ENCODE measurements around the gene EIPR1.

EIPR1 gene

DNA sequence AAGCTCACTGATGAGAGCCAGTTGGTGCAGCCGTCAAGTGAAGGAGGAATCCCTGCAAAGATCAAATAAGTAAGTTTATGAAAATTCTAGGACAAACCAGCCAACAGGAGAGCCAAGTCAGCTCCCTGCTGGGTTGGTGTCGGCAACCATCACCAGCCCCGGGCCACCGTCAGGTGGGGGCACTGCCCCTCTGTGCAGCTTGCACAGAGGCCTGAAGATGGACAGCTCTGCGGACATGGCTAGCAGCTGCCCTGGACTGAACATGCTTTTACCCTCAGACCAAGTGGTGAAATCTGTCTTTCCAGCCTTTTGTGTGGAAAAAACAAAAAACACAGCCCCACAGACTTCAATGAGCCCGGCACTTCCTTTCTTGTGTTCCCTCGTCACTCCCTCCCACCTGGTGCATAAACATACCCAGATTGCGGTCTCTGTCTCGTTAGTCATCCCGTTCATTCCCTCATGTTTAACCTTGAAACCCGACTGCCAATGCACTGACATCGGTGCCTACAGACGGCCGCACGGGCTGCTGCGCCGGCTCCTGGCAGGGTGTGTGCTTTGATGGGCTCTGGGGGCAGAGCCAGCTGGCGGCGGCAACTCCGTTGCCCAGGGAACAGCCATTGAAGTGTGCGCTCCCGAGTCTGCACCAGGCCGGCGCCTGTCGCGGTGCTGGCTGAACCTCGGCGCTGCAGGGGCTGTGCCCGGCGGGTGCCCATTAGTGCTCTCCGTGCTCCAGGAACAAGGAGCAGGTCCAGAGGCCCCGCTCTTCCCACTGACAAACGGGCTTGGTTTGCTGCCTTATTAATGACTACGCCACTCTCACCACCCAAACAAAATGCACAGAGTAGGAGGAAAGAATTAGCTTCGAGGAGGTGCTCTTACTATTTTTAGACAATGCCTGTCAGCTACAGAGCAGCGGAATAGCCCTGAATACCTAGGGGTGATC, 95.3 kb downstream of the EIPR1 start:
- no peak overlapping the region for H2AK5ac ChIP-seq (ENCODE audit: low read length, severe bottlenecking)
- no peak overlapping the region for H2BK120ac ChIP-seq (ENCODE audit: low read depth, low read length)

DNA sequence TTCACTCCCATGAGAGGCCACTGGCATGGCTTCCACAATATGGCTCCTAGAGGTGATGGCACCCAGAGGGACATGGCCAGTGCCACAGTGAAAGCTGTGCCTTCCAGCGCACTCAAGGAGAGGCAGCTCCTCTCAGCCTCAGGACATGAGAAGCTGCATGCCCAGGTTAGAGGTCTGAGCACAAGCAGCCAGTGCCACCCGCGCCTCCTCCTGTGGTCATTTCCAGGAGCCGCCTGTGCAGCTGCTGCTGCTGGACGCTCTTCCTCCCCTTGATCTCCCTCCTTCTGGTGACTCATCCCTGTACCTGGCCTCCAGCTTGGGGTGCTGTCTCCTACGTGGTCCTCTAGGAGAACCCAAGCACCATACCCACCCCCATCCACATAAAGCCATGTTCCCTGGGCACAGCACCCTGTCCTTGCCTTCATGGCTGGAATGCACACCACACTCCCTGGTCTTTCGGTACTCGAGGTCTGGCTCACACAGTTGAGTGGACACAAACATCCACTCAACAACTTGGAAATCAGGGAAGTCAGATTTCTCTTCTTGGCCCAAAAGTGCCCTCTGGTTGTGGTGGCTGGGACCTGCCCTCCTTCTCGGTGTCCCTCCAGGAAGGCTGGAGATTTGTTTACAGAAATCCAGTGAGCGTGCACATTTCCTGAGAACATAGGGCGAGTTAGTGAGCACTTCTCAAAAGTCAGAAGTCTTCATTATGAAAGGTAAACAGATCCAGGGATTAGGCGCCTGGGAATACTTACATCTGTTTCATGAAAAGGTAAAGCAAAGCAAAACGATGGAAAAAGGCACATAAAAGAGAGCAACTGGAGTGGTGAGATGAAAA, 96.7 kb downstream of the EIPR1 start:
- Histone ChIP-seq H2AK5ac (ENCODE audit: low read length, severe bottlenecking) (no peak overlapping the region), H4K91ac (ENCODE audit: low read length) (peak overlapping the region; percentile 28), H3K4me1 (ENCODE audit: control insufficient read depth, insufficient read depth, low read depth, low read length) (peaks cover 12% of the 10 kb centered on the region), H3K27me3 (ENCODE audit: control insufficient read depth in 1 of 2, insufficient read depth in 1 of 2, low read length in 2 of 2) (no peaks in the 10 kb centered on the region), H3K27ac (ENCODE audit: low read length, poor library complexity, severe bottlenecking) (no peak overlapping the region), H3K14ac (ENCODE audit: low read length in 2 of 2) (no peak overlapping the region), H3K36me3 (ENCODE audit: control insufficient read depth in 1 of 2, insufficient read depth in 2 of 2, low read depth in 1 of 2, low read length in 2 of 2) (peaks cover 0 to 30% of the 10 kb centered on the region in 2 experiments), H2BK5ac (ENCODE audit: low read depth, low read length, poor library complexity, severe bottlenecking) (no peak overlapping the region), H3K23ac (ENCODE audit: low read length in 2 of 2) (no peak overlapping the region), H2BK12ac (ENCODE audit: low read length in 2 of 2) (no peak overlapping the region), H2BK15ac (ENCODE audit: low read depth, poor library complexity, severe bottlenecking) (no peak overlapping the region), H3K4ac (ENCODE audit: low read depth in 1 of 2, low read length in 2 of 2) (no peak overlapping the region), H3K18ac (ENCODE audit: low read depth in 1 of 2, low read length in 2 of 2) (no peak overlapping the region), H3K9me3 (ENCODE audit: control insufficient read depth, low read length) (no peaks in the 10 kb centered on the region), H3K79me1 (replicated peaks; ENCODE audit: low read length, poor library complexity, severe bottlenecking) (peaks cover 53% of the 10 kb centered on the region), H3K9ac (ENCODE audit: low read length) (no peak overlapping the region), H3K4me3 (ENCODE audit: insufficient read depth in 1 of 2, low read depth in 1 of 2, low read length in 2 of 2) (no peak overlapping the region), H3K4me2 (ENCODE audit: low read length, poor library complexity, severe bottlenecking) (no peak overlapping the region), H2AFZ (ENCODE audit: low read depth, low read length) (no peak overlapping the region), H2BK120ac (ENCODE audit: low read depth, low read length) (no peak overlapping the region), H4K8ac (ENCODE audit: low read length) (no peak overlapping the region)
- 94% methylated on average over 13 of the region's 13 CpGs for WGBS
- no peak for DNase-seq

More for the DNA sequence above, 95.3 kb downstream of the EIPR1 start:
- Histone ChIP-seq H3K18ac (ENCODE audit: low read depth in 1 of 2, low read length in 2 of 2) (no peak overlapping the region), H3K79me1 (replicated peaks; ENCODE audit: low read length, poor library complexity, severe bottlenecking) (peaks cover 54% of the 10 kb centered on the region), H2AFZ (ENCODE audit: low read depth, low read length) (no peak overlapping the region), H3K27ac (ENCODE audit: low read length, poor library complexity, severe bottlenecking) (no peak overlapping the region), H2BK15ac (ENCODE audit: low read depth, poor library complexity, severe bottlenecking) (no peak overlapping the region), H2BK5ac (ENCODE audit: low read depth, low read length, poor library complexity, severe bottlenecking) (no peak overlapping the region), H4K8ac (ENCODE audit: low read length) (no peak overlapping the region), H3K4me1 (ENCODE audit: control insufficient read depth, insufficient read depth, low read depth, low read length) (peaks cover 12% of the 10 kb centered on the region), H3K4me3 (ENCODE audit: insufficient read depth in 1 of 2, low read depth in 1 of 2, low read length in 2 of 2) (no peak overlapping the region), H3K9me3 (ENCODE audit: control insufficient read depth, low read length) (no peaks in the 10 kb centered on the region), H3K4ac (ENCODE audit: low read depth in 1 of 2, low read length in 2 of 2) (no peak overlapping the region), H3K27me3 (ENCODE audit: control insufficient read depth in 1 of 2, insufficient read depth in 1 of 2, low read length in 2 of 2) (no peaks in the 10 kb centered on the region), H3K9ac (ENCODE audit: low read length) (no peak overlapping the region), H3K4me2 (ENCODE audit: low read length, poor library complexity, severe bottlenecking) (no peak overlapping the region), H3K36me3 (ENCODE audit: control insufficient read depth in 1 of 2, insufficient read depth in 2 of 2, low read depth in 1 of 2, low read length in 2 of 2) (peaks cover 0 to 30% of the 10 kb centered on the region in 2 experiments), H2BK12ac (ENCODE audit: low read length in 2 of 2) (no peak overlapping the region), H4K91ac (ENCODE audit: low read length) (no peak overlapping the region), H3K23ac (ENCODE audit: low read length in 2 of 2) (no peak overlapping the region), H3K14ac (ENCODE audit: low read length in 2 of 2) (no peak overlapping the region)
- WGBS: 93% methylated on average over 33 of the region's 36 CpGs
- no peak for DNase-seq

GRCh38 chr2:3280197-3280596, 97.4 kb downstream of the EIPR1 start:
- Histone ChIP-seq H2AFZ (ENCODE audit: low read depth, low read length) (no peak overlapping the region), H2AK5ac (ENCODE audit: low read length, severe bottlenecking) (no peak overlapping the region), H3K4ac (ENCODE audit: low read depth in 1 of 2, low read length in 2 of 2) (no peak overlapping the region), H2BK5ac (ENCODE audit: low read depth, low read length, poor library complexity, severe bottlenecking) (no peak overlapping the region), H3K27me3 (ENCODE audit: control insufficient read depth in 1 of 2, insufficient read depth in 1 of 2, low read length in 2 of 2) (no peaks in the 10 kb centered on the region), H3K18ac (ENCODE audit: low read depth in 1 of 2, low read length in 2 of 2) (no peak overlapping the region), H3K4me1 (ENCODE audit: control insufficient read depth, insufficient read depth, low read depth, low read length) (peaks cover 12% of the 10 kb centered on the region), H3K4me3 (ENCODE audit: insufficient read depth in 1 of 2, low read depth in 1 of 2, low read length in 2 of 2) (no peak overlapping the region), H3K14ac (ENCODE audit: low read length in 2 of 2) (no peak overlapping the region), H3K79me1 (replicated peaks; ENCODE audit: low read length, poor library complexity, severe bottlenecking) (peaks cover 48% of the 10 kb centered on the region), H3K36me3 (ENCODE audit: control insufficient read depth in 1 of 2, insufficient read depth in 2 of 2, low read depth in 1 of 2, low read length in 2 of 2) (peaks cover 0 to 30% of the 10 kb centered on the region in 2 experiments), H2BK15ac (ENCODE audit: low read depth, poor library complexity, severe bottlenecking) (no peak overlapping the region), H2BK12ac (ENCODE audit: low read length in 2 of 2) (no peak overlapping the region), H4K91ac (ENCODE audit: low read length) (no peak overlapping the region), H2BK120ac (ENCODE audit: low read depth, low read length) (no peak overlapping the region), H4K8ac (ENCODE audit: low read length) (no peak overlapping the region), H3K27ac (ENCODE audit: low read length, poor library complexity, severe bottlenecking) (no peak overlapping the region), H3K9ac (ENCODE audit: low read length) (no peak overlapping the region), H3K9me3 (ENCODE audit: control insufficient read depth, low read length) (no peaks in the 10 kb centered on the region), H3K4me2 (ENCODE audit: low read length, poor library complexity, severe bottlenecking) (no peak overlapping the region), H3K23ac (ENCODE audit: low read length in 2 of 2) (no peak overlapping the region)
- WGBS: 87% methylated on average over 20 of the region's 20 CpGs
- no peak for DNase-seq
